ENCODE data around the gene ETV7.

DNA sequence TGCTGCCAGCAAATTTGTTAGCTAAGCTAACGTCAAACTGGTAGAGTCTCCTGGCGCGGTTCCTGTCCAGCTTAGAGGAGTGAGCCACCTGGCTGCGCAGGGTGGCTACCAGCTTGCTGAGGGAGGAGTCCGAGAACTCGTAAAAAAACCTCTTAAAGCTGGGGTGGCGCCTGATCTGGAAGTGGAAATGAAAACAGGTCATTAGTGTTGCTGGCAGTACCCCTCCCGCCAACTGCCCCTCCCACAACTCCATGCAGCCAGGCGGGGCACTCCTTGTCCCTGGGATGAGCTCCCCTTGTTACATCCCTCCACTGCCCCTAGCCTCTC lies 68.1 kb downstream of the ETV7 start:
- TF ChIP-seq BHLHE40 (IDR thresholded peaks at IDR 0.05; ENCODE audit: borderline replicate concordance) = no peak
- TF ChIP-seq, protein P1, sequence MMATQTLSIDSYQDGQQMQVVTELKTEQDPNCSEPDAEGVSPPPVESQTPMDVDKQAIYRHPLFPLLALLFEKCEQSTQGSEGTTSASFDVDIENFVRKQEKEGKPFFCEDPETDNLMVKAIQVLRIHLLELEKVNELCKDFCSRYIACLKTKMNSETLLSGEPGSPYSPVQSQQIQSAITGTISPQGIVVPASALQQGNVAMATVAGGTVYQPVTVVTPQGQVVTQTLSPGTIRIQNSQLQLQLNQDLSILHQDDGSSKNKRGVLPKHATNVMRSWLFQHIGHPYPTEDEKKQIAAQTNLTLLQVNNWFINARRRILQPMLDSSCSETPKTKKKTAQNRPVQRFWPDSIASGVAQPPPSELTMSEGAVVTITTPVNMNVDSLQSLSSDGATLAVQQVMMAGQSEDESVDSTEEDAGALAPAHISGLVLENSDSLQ (IDR thresholded peaks at IDR 0.05) = no peak
- no peak for TF ChIP-seq TARDBP (IDR thresholded peaks at IDR 0.05)
- no peak for TF ChIP-seq FOXK2 (IDR thresholded peaks at IDR 0.05)
- TF ChIP-seq LEF1 (IDR thresholded peaks at IDR 0.05; ENCODE audit: borderline replicate concordance) = no peak
- no peak for TF ChIP-seq ARNT (IDR thresholded peaks at IDR 0.05)

All from HEK293T (cell line).